ENCODE measurements around the gene PEMT. TPM values are rescaled to one million over a fixed set of nuclear protein-coding genes. Genes with fewer than 3 reads are reported as not detected.

Gene PEMT
- total and polyA plus RNA-seq, 2 experiments from 2014 or later = 54.8 to 55.2 TPM

- Histone ChIP-seq H3F3A (replicated peaks; ENCODE audit: low read depth) (no peaks in the 10 kb centered on the region), H3K36me3 (ENCODE audit: insufficient read depth) (no peaks in the 10 kb centered on the region), H3K9me2 (ENCODE audit: insufficient read depth) (no peaks in the 10 kb centered on the region), H3K4me2 (no peak overlapping the region), H2AFZ (no peak overlapping the region), H3K27me3 (ENCODE audit: insufficient read depth) (no peaks in the 10 kb centered on the region), H3K79me2 (replicated peaks; ENCODE audit: insufficient read depth) (no peaks in the 10 kb centered on the region), H3K4me3 (no peak overlapping the region), H4K20me1 (replicated peaks; ENCODE audit: insufficient read depth) (no peaks in the 10 kb centered on the region), H3K27ac (ENCODE audit: low read depth) (no peak overlapping the region), H3K4me1 (ENCODE audit: insufficient read depth) (no peaks in the 10 kb centered on the region)
- Mint-ChIP-seq H3K36me3 (ENCODE audit: low read depth) (no peaks in the 10 kb centered on the region; the same call in 2 of the 3 replicates), H3K27ac (no peak overlapping the region), H3K4me3 (no peak overlapping the region), H3K4me1 (peaks cover 6% of the 10 kb centered on the region), H3K9me3 (no peaks in the 10 kb centered on the region), H3K27me3 (ENCODE audit: insufficient read depth, low read depth, poor library complexity) (peaks cover 19% of the 10 kb centered on the region)
- no peak for TF ChIP-seq REST (IDR thresholded peaks at IDR 0.05; ENCODE audit: unreplicated experiment)
- no peak for TF ChIP-seq ZNF331 (CRISPR knock-in tag; IDR thresholded peaks at IDR 0.05; ENCODE audit: low read depth)
- TF ChIP-seq JUNB (IDR thresholded peaks at IDR 0.05; ENCODE audit: unreplicated experiment) = no peak
- TF ChIP-seq CTCF (conservative IDR thresholded peaks at IDR 0.05; ENCODE audit: low read depth in 2 of 2) = no peak
- no peak for TF ChIP-seq EZH2phosphoT487 (IDR thresholded peaks at IDR 0.05; ENCODE audit: unreplicated experiment)
- ATAC-seq (peak; percentile 10; the same call in 1 of the 3 replicates), DNase-seq (ENCODE audit: low spot score) (no peak)
Measured at GRCh38 chr17:17505610-17506171, 85.8 kb downstream of the PEMT start.

GRCh38 chr17:17505151-17505550 lies 86.4 kb downstream of the PEMT start:
- no peak overlapping the region for H3K4me2 ChIP-seq
- H3F3A ChIP-seq (replicated peaks; ENCODE audit: low read depth) = no peaks in the 10 kb centered on the region
- no peaks in the 10 kb centered on the region for H3K27me3 ChIP-seq (ENCODE audit: insufficient read depth)
- no peak for TF ChIP-seq CTCF (conservative IDR thresholded peaks at IDR 0.05; ENCODE audit: low read depth in 2 of 2)
- TF ChIP-seq JUNB (IDR thresholded peaks at IDR 0.05; ENCODE audit: unreplicated experiment) = no peak
- Mint-ChIP-seq H3K27ac (no peak overlapping the region), H3K36me3 (ENCODE audit: low read depth) (no peaks in the 10 kb centered on the region; the same call in 2 of the 3 replicates), H3K27me3 (ENCODE audit: insufficient read depth, low read depth, poor library complexity) (peaks cover 19% of the 10 kb centered on the region), H3K9me3 (no peaks in the 10 kb centered on the region), H3K4me1 (peaks cover 6% of the 10 kb centered on the region), H3K4me3 (no peak overlapping the region)
- no peak for ATAC-seq
- H2AFZ ChIP-seq = no peak overlapping the region
- no peaks in the 10 kb centered on the region for H3K4me1 ChIP-seq (ENCODE audit: insufficient read depth)
- no peak overlapping the region for H3K27ac ChIP-seq (ENCODE audit: low read depth)
- no peak overlapping the region for H3K4me3 ChIP-seq
- H3K9me2 ChIP-seq (ENCODE audit: insufficient read depth) = no peaks in the 10 kb centered on the region
- no peaks in the 10 kb centered on the region for H3K79me2 ChIP-seq (replicated peaks; ENCODE audit: insufficient read depth)
- H4K20me1 ChIP-seq (replicated peaks; ENCODE audit: insufficient read depth) = no peaks in the 10 kb centered on the region
- H3K36me3 ChIP-seq (ENCODE audit: insufficient read depth) = no peaks in the 10 kb centered on the region
- DNase-seq (ENCODE audit: low spot score) = no peak
